HCT116 (cell line): ENCODE results near the gene SGMS1. TPM values are rescaled to one million over a fixed set of nuclear protein-coding genes. Genes with fewer than 3 reads are reported as not detected.

ENCODE experiments used
- ATAC-seq: fragments of 200-7000 bp; cut with Tn5 transposase; 2 replicates; pipeline ENCODE4 v1.9.1; 2020; ENCODE audit warnings: mild to moderate bottlenecking, moderate library complexity
- BruUV-seq: library from RNA; stranded (reverse); fragments of 400-500 nt; replicated peaks from 2 replicates; lab custom pipeline; 2021; lab: Mats Ljungman, UMichigan
- CTCF ChIA-PET: fragments of 300-600 bp; sonication (Branson Sonifier 250); formaldehyde crosslinking; loops from one replicate; lab custom pipeline; 2021; ENCODE audit warnings: antibody characterized with exemption; lab: Charles Lee
- POLR2A ChIA-PET: fragments of 300-600, 350-600 bp; sonication (Branson Sonifier 250); formaldehyde crosslinking; loops from one replicate; lab custom pipeline; 2021; ENCODE audit warnings: antibody characterized with exemption; lab: Charles Lee
- RAD21 ChIA-PET, 2 experiments: fragments of 300-600 bp; sonication (Branson Sonifier 250); formaldehyde crosslinking; loops; one replicate each; lab custom pipeline; 2023; ENCODE audit warnings: low total read pairs in 2 of 2; ENCODE audit not compliant: uncharacterized antibody in 2 of 2, unreplicated experiment in 2 of 2, low non-redundant PET in 1 of 2; lab: Charles Lee
- DNase-seq: peaks from one replicate; pipeline ENCODE4 v3.0.0-alpha.2; 2010; ENCODE audit warnings: low read depth, low spot score
- H2AFZ ChIP-seq: fragments of 200-600 bp; shearing (Covaris generic), sonication (generic); 2 replicates; pipeline ENCODE4 v1.6.1; 2017; ENCODE audit warnings: low read depth, mixed run types, mixed read lengths, antibody characterized with exemption, low read length; ENCODE audit not compliant: poor library complexity, severe bottlenecking
- H3K27ac ChIP-seq: 2 replicates; pipeline ENCODE4 v1.5.1; 2012; ENCODE audit warnings: low read depth, low read length
- H3K27me3 ChIP-seq: fragments of 200-600 bp; sonication (generic); 2 replicates; pipeline ENCODE4 v1.6.1; 2016; ENCODE audit warnings: mixed run types, low read length, mixed read lengths; ENCODE audit not compliant: insufficient read depth
- H3K36me3 ChIP-seq, 2 experiments: fragments of 200-500 bp in 1 of 2; fragments of 200-600 bp in 1 of 2; sonication (Bioruptor generic) in 1 of 2; sonication (generic) in 1 of 2; 2 replicates each; pipeline versions ENCODE4 v1.5.1 to v1.6.1; 2014 to 2016; ENCODE audit warnings: low read length in 2 of 2, inconsistent platforms in 1 of 2, mixed read lengths in 1 of 2, mixed run types in 1 of 2; ENCODE audit not compliant: insufficient read depth in 2 of 2, control insufficient read depth in 1 of 2
- H3K4me1 ChIP-seq, 2 experiments: fragments of 200-600 bp in 1 of 2; sonication (generic) in 1 of 2; 2 replicates each; pipeline versions ENCODE4 v1.5.1 to v1.6.1; 2012 to 2017; ENCODE audit warnings: low read length in 2 of 2, inconsistent platforms in 1 of 2, mild to moderate bottlenecking in 1 of 2, mixed read lengths in 1 of 2, mixed run types in 1 of 2, moderate library complexity in 1 of 2; ENCODE audit not compliant: insufficient read depth in 2 of 2, control insufficient read depth in 1 of 2
- H3K4me2 ChIP-seq: fragments of 200-600 bp; sonication (generic); 2 replicates; pipeline ENCODE4 v1.6.1; 2017; ENCODE audit warnings: mixed run types, low read length, mixed read lengths
- H3K4me3 ChIP-seq, 2 experiments: fragments of 200-600 bp in 1 of 2; sonication (generic) in 1 of 2; replicated peaks in 1 of 2; 2 replicates each; pipeline ENCODE4 v1.5.1; 2011 to 2016; ENCODE audit warnings: low read length in 2 of 2, control low read depth in 1 of 2, low read depth in 1 of 2, mild to moderate bottlenecking in 1 of 2, mixed read lengths in 1 of 2, mixed run types in 1 of 2
- H3K79me2 ChIP-seq: fragments of 200-600 bp; sonication (generic); 2 replicates; pipeline ENCODE4 v1.6.1; 2017; ENCODE audit warnings: mild to moderate bottlenecking, mixed run types, low read length, moderate library complexity, mixed read lengths; ENCODE audit not compliant: insufficient read depth
- H3K9ac ChIP-seq: fragments of 200-600 bp; sonication (generic); 2 replicates; pipeline ENCODE4 v1.6.1; 2016; ENCODE audit warnings: low read length, mixed read lengths
- H3K9me2 ChIP-seq: fragments of 200-600 bp; sonication (generic), shearing (Covaris generic); 2 replicates; pipeline ENCODE4 v1.6.1; 2017; ENCODE audit warnings: mixed run types, mild to moderate bottlenecking, moderate library complexity; ENCODE audit not compliant: insufficient read depth
- H3K9me3 ChIP-seq, 2 experiments: fragments of 200-500 bp in 1 of 2; fragments of 200-600 bp in 1 of 2; sonication (Bioruptor generic) in 1 of 2; sonication (generic) in 1 of 2; 2 replicates each; pipeline ENCODE4 v1.6.1; 2014 to 2017; ENCODE audit warnings: low read length in 2 of 2, mixed read lengths in 2 of 2, inconsistent platforms in 1 of 2, low read depth in 1 of 2, mild to moderate bottlenecking in 1 of 2, mixed run types in 1 of 2, moderate library complexity in 1 of 2; ENCODE audit not compliant: control insufficient read depth in 1 of 2, insufficient read depth in 1 of 2
- H4K20me1 ChIP-seq: fragments of 200-600 bp; sonication (generic), shearing (Covaris generic); 2 replicates; pipeline ENCODE4 v1.6.1; 2017; ENCODE audit warnings: mixed run types, mild to moderate bottlenecking, moderate library complexity; ENCODE audit not compliant: insufficient read depth
- CEBPB ChIP-seq: IDR thresholded peaks from 2 replicates; pipeline ENCODE4 v1.6.1; 2012; ENCODE audit warnings: low read depth
- EGR1 ChIP-seq: IDR thresholded peaks from 2 replicates; pipeline ENCODE4 v1.6.1; 2012; ENCODE audit warnings: low read depth
- ELF1 ChIP-seq: IDR thresholded peaks from 2 replicates; pipeline ENCODE4 v1.6.1; 2012; ENCODE audit warnings: low read depth, borderline replicate concordance
- JUND ChIP-seq: IDR thresholded peaks from 2 replicates; pipeline ENCODE4 v1.6.1; 2012
- POLR2A ChIP-seq: IDR thresholded peaks from 2 replicates; pipeline ENCODE4 v1.7.0; 2011; ENCODE audit warnings: borderline replicate concordance; ENCODE audit not compliant: insufficient read depth, insufficient read length; ENCODE audit errors: extremely low read depth
- POLR2AphosphoS5 ChIP-seq: IDR thresholded peaks from 2 replicates; pipeline ENCODE4 v1.6.1; 2011; ENCODE audit warnings: mild to moderate bottlenecking, low read depth, low read length, moderate library complexity
- RAD21 ChIP-seq: IDR thresholded peaks from 2 replicates; pipeline ENCODE4 v1.6.1; 2012; ENCODE audit warnings: low read depth, mild to moderate bottlenecking
- SIN3A ChIP-seq: IDR thresholded peaks from 2 replicates; pipeline ENCODE4 v1.6.1; 2012; ENCODE audit warnings: low read depth
- YY1 ChIP-seq: IDR thresholded peaks from 2 replicates; pipeline ENCODE4 v1.6.1; 2011; ENCODE audit warnings: low read length, low read depth, moderate library complexity, mild to moderate bottlenecking; ENCODE audit not compliant: insufficient replicate concordance; ENCODE audit errors: extremely low read depth
- ZFX ChIP-seq: fragments of 450-650 bp; IDR thresholded peaks from 2 replicates; pipeline ENCODE4 v1.6.1; 2017
- intact Hi-C: fragments of 100-400 bp; cut with micrococcal nuclease; formaldehyde crosslinking; loops from 2 replicates; pipeline ENCODE4 v1.10.0; 2022
- total RNA-seq: library from RNA; stranded (reverse); gene quantifications from one replicate; pipeline ENCODE4 v1.2.1, GENCODE V29; 2021; ENCODE audit not compliant: unreplicated experiment
- TF ChIP-seq, protein P1 (sequence below), 3 experiments: fragments of 200-600 bp in 1 of 3; sonication (generic) in 1 of 3; IDR thresholded peaks in 2 of 3; conservative IDR thresholded peaks in 1 of 3; 2 replicates each; pipeline ENCODE4 v1.5.1; 2012 to 2017; ENCODE audit warnings: low read depth in 2 of 3, low read length in 2 of 3, antibody characterized with exemption in 1 of 3, borderline replicate concordance in 1 of 3, control low read depth in 1 of 3, mild to moderate bottlenecking in 1 of 3, mixed read lengths in 1 of 3, mixed run types in 1 of 3, moderate library complexity in 1 of 3; ENCODE audit not compliant: insufficient read depth in 1 of 3
- TF ChIP-seq, protein P2 (sequence below): IDR thresholded peaks from 2 replicates; pipeline ENCODE4 v1.6.1; 2012

The SGMS1 gene
- total RNA-seq, 1 experiment from 2014 or later = 29.1 TPM

DNA sequence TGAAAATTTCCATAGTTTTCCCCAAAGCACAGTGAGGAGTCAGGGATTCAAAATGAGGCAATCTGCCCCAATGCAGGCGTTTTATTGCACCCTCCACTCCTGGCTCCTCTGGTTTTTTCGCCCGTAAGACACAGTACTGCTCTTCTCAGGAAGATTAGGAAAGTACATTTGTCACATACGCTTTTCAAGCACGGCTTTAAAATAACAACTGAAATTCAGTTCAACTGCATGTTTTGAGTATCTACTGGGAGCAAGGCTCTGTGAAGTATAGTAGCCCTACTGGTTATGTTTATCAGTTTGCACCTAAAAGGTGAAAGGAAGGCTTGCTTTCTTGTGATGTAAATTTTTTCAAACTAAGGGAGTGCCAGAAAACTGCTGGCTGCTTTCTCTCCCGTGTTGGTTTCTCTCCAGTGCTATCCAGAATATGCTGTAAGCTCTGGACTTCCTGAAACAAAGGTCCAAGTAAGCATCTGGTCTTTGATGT lies 1.9 kb upstream of the SGMS1 start:
- Histone ChIP-seq H3K4me3 (peak overlapping the region; percentile 64 to 85), H3K36me3 (no peaks in the 10 kb centered on the region), H2AFZ (peak overlapping the region; percentile 77)
- RAD21 ChIA-PET = no interaction called here
- TF ChIP-seq SIN3A = 0 out of 2 replicates have a peak, but pooled peaks have one; percentile 7
- TF ChIP-seq JUND = no peak
- TF ChIP-seq, all 23 proteins: peak for 1
- Histone ChIP-seq H3K79me2 (peaks cover 15% of the 10 kb centered on the region; the same call in 1 of the 2 replicates), H3K9ac (peak overlapping the region; percentile 82), H3K4me2 (peak overlapping the region; percentile 84), H3K27me3 (no peaks in the 10 kb centered on the region), H3K4me1 (peaks cover 16 to 27% of the 10 kb centered on the region in 2 experiments), H4K20me1 (no peaks in the 10 kb centered on the region), H3K9me2 (no peaks in the 10 kb centered on the region), H3K9me3 (no peaks in the 10 kb centered on the region), H3K27ac (peak overlapping the region; percentile 96)
- TSS peak; percentile 65 for BruUV-seq
- POLR2A ChIA-PET = no interaction called here
- intact Hi-C loops = loop anchor here (2.0 kb wide), 1 partner anchor 65 kb away; no protein-coding TSS in a partner anchor
- CTCF ChIA-PET = no interaction called here
- ATAC-seq (no peak), DNase-seq (no peak)

DNA sequence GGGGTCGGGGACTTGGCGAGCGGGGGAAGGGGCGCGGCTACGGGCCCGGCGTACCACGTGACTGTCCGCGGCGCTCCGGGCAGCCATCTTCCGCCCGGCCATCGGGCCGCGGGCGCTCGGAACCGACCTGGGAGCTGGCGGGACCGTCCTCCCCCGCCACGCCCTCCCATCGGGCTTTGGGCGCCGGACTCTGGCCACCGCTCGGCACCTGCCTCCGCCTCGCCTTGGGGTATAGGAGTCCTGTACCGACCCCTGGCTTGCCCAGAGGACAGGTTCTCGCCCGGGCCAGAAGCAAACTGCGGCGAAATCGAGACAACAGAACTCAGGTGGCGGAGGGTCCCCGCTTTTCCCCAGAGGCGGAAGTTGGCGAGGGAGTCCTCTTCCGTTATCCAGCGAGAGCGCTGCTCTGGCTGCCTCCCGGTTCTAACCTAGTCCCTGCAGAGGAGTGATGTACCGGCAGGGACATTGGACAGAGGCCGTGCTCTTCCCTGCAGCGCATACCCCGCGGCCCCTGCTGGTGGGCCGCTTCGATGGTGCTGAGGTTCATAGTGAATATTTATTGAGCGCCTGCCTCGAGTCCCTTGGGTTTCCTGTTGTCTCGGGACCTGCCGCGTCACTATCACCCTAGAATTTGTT lies 1.2 kb upstream of the SGMS1 start:
- DNase-seq = peak; percentile 41
- ChIA-PET RAD21 (interaction anchor here (1.2 kb wide), 2 partner anchors 257 kb away, joined by 3 read pairs; no protein-coding TSS in a partner anchor), POLR2A (interaction anchor here (0.9 to 1.3 kb wide), 3 partner anchors 13 to 120 kb away, joined by 3 to 4 read pairs (median 3); no protein-coding TSS in a partner anchor), CTCF (no interaction called here)
- no peaks in the 10 kb centered on the region for H3K9me3 ChIP-seq
- H3K9me2 ChIP-seq = no peaks in the 10 kb centered on the region
- peak overlapping the region; percentile 82 for H3K9ac ChIP-seq
- no TSS peak for BruUV-seq
- H3K4me3 ChIP-seq = peak overlapping the region; percentile 64 to 85
- H3K4me1 ChIP-seq = peaks cover 16 to 27% of the 10 kb centered on the region in 2 experiments
- H3K36me3 ChIP-seq = no peaks in the 10 kb centered on the region
- intact Hi-C loops = loop anchor here (2.0 to 5.0 kb wide), 2 partner anchors 64 to 208 kb away; no protein-coding TSS in a partner anchor
- no peaks in the 10 kb centered on the region for H3K27me3 ChIP-seq
- H3K79me2 ChIP-seq = peaks cover 22% of the 10 kb centered on the region
- peak; percentile 71 for ATAC-seq
- H2AFZ ChIP-seq = peak overlapping the region; percentile 77
- H4K20me1 ChIP-seq = no peaks in the 10 kb centered on the region
- peak overlapping the region; percentile 84 for H3K4me2 ChIP-seq
- no peak; the same call in 1 of the 2 replicates for TF ChIP-seq EGR1
- TF ChIP-seq, protein P1, sequence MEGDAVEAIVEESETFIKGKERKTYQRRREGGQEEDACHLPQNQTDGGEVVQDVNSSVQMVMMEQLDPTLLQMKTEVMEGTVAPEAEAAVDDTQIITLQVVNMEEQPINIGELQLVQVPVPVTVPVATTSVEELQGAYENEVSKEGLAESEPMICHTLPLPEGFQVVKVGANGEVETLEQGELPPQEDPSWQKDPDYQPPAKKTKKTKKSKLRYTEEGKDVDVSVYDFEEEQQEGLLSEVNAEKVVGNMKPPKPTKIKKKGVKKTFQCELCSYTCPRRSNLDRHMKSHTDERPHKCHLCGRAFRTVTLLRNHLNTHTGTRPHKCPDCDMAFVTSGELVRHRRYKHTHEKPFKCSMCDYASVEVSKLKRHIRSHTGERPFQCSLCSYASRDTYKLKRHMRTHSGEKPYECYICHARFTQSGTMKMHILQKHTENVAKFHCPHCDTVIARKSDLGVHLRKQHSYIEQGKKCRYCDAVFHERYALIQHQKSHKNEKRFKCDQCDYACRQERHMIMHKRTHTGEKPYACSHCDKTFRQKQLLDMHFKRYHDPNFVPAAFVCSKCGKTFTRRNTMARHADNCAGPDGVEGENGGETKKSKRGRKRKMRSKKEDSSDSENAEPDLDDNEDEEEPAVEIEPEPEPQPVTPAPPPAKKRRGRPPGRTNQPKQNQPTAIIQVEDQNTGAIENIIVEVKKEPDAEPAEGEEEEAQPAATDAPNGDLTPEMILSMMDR (IDR thresholded peaks at IDR 0.05 in 2 of 3, conservative IDR thresholded peaks at IDR 0.05 in 1 of 3; ENCODE audit: borderline replicate concordance in 1 of 3, insufficient read depth in 1 of 3, low read depth in 2 of 3, low read length in 2 of 3) = peak; percentile 17 to 53 (median 46); a peak in 4 of 6 replicates
- TF ChIP-seq RAD21 = peak; percentile 30; the same call in 1 of the 2 replicates
- peak; percentile 44; the same call in 1 of the 2 replicates for TF ChIP-seq ELF1
- TF ChIP-seq POLR2A = peak; percentile 78
- TF ChIP-seq POLR2AphosphoS5 = peak; percentile 68; the same call in 1 of the 2 replicates
- peak; percentile 72 for TF ChIP-seq ZFX
- TF ChIP-seq, protein P2, sequence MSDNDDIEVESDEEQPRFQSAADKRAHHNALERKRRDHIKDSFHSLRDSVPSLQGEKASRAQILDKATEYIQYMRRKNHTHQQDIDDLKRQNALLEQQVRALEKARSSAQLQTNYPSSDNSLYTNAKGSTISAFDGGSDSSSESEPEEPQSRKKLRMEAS = peak; percentile 77
- TF ChIP-seq YY1 = peak; percentile 85
- TF ChIP-seq SIN3A = peak; percentile 57; the same call in 1 of the 2 replicates
- TF ChIP-seq CEBPB = no peak
- H3K27ac ChIP-seq = peak overlapping the region; percentile 96
